ENCODE results near the gene BOLA3. TPM values are rescaled to one million over a fixed set of nuclear protein-coding genes. Genes with fewer than 3 reads are reported as not detected.

BOLA3 gene
- total RNA-seq, 1 donor from 2014 or later = 35.6 TPM

- peaks cover 39% of the 10 kb centered on the region for H3K36me3 Mint-ChIP-seq
- no peaks in the 10 kb centered on the region for H3K9me3 Mint-ChIP-seq
- H3K4me3 Mint-ChIP-seq = no peak overlapping the region
- H3K4me1 Mint-ChIP-seq (ENCODE audit: unreplicated experiment) = no peaks in the 10 kb centered on the region
- no peak for TF ChIP-seq CTCF (conservative IDR thresholded peaks at IDR 0.05)
- no peaks in the 10 kb centered on the region for H3K27me3 Mint-ChIP-seq
- DNase-seq (ENCODE audit: extremely low spot score, unreplicated experiment) = no peak
- no peak overlapping the region for H3K27ac Mint-ChIP-seq
Observed at GRCh38 chr2:74162951-74163350, 15.2 kb upstream of the BOLA3 start.

- no peak overlapping the region for H3K27ac Mint-ChIP-seq
- H3K4me1 Mint-ChIP-seq (ENCODE audit: unreplicated experiment) = no peaks in the 10 kb centered on the region
- no peaks in the 10 kb centered on the region for H3K9me3 Mint-ChIP-seq
- H3K4me3 Mint-ChIP-seq = no peak overlapping the region
- H3K27me3 Mint-ChIP-seq = no peaks in the 10 kb centered on the region
- DNase-seq (ENCODE audit: extremely low spot score, unreplicated experiment) = no peak
- peaks cover 11% of the 10 kb centered on the region for H3K36me3 Mint-ChIP-seq
- TF ChIP-seq CTCF (conservative IDR thresholded peaks at IDR 0.05) = no peak
Observed at GRCh38 chr2:74155830-74156229, 8.1 kb upstream of the BOLA3 start.

DNA sequence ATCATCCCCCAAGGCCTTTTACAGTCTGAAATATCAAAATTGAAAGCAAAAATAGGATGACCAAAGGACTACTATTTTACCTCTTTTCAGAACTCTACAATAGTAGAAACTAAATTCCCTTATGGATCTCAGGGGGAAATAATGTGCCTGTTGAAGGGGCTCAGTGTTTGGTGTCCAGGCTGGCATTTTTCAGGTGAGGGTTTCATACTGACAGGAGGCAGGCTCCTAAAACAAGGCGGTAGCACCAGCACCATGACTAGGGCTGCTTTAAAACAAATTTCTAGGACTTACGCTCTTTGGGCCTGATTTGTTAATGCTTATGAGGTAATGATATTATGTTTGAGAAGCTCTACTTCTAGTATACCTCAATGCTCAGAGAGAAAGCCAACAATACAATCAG lies 5.2 kb upstream of the BOLA3 start:
- Mint-ChIP-seq H3K4me3 (no peak overlapping the region), H3K27ac (no peak overlapping the region), H3K4me1 (ENCODE audit: unreplicated experiment) (peaks cover 4% of the 10 kb centered on the region), H3K36me3 (peaks cover 5% of the 10 kb centered on the region), H3K9me3 (no peaks in the 10 kb centered on the region), H3K27me3 (no peaks in the 10 kb centered on the region)
- no peak for TF ChIP-seq CTCF (conservative IDR thresholded peaks at IDR 0.05)
- DNase-seq (ENCODE audit: extremely low spot score, unreplicated experiment) = no peak

GRCh38 chr2:74149570-74150319 lies 2.0 kb upstream of the BOLA3 start:
- Mint-ChIP-seq H3K4me3 (peak overlapping the region; percentile 53), H3K4me1 (ENCODE audit: unreplicated experiment) (peaks cover 8% of the 10 kb centered on the region), H3K36me3 (no peaks in the 10 kb centered on the region), H3K27ac (no peak overlapping the region), H3K9me3 (no peaks in the 10 kb centered on the region), H3K27me3 (no peaks in the 10 kb centered on the region)
- no peak for TF ChIP-seq CTCF (conservative IDR thresholded peaks at IDR 0.05)
- DNase-seq (ENCODE audit: extremely low spot score, unreplicated experiment) = no peak

GRCh38 chr2:74149247-74149525 lies 1.5 kb upstream of the BOLA3 start:
- no peaks in the 10 kb centered on the region for H3K36me3 Mint-ChIP-seq
- H3K4me1 Mint-ChIP-seq (ENCODE audit: unreplicated experiment) = peaks cover 8% of the 10 kb centered on the region
- H3K9me3 Mint-ChIP-seq = no peaks in the 10 kb centered on the region
- no peak overlapping the region for H3K27ac Mint-ChIP-seq
- no peak for TF ChIP-seq CTCF (conservative IDR thresholded peaks at IDR 0.05)
- no peak overlapping the region for H3K4me3 Mint-ChIP-seq
- H3K27me3 Mint-ChIP-seq = no peaks in the 10 kb centered on the region
- DNase-seq (ENCODE audit: extremely low spot score, unreplicated experiment) = no peak

Measured in type B pancreatic cell (in vitro differentiated cells).